AG09309 (cell line): ENCODE results near the gene SERPINB4.

Source experiments
- DNase-seq: peaks from one replicate; pipeline ENCODE4 v3.0.0-alpha.2; 2010; ENCODE audit warnings: low read depth
- H3K4me3 ChIP-seq: 2 replicates; pipeline ENCODE4 v1.5.1; 2011; ENCODE audit warnings: mild to moderate bottlenecking, low read depth, low read length, moderate library complexity; ENCODE audit not compliant: control insufficient read depth
- CTCF ChIP-seq: IDR thresholded peaks from 2 replicates; pipeline ENCODE4 v1.5.1; 2011; ENCODE audit warnings: mild to moderate bottlenecking, low read depth, low read length, inconsistent platforms; ENCODE audit not compliant: insufficient read depth, control insufficient read depth; ENCODE audit errors: missing control alignments

SERPINB4 gene

GRCh38 chr18:63603772-63604171 lies 40.3 kb downstream of the SERPINB4 start:
- DNase-seq, result no peak
- no peak for TF ChIP-seq CTCF
- H3K4me3 ChIP-seq, result no peak overlapping the region

- no peak for TF ChIP-seq CTCF
- no peak overlapping the region for H3K4me3 ChIP-seq
- no peak for DNase-seq
These were observed 40.7 kb downstream of the SERPINB4 start for GRCh38 chr18:63603355-63603754.

- TF ChIP-seq CTCF, result no peak
- no peak overlapping the region for H3K4me3 ChIP-seq
- no peak for DNase-seq
These were observed 47.1 kb downstream of the SERPINB4 start for GRCh38 chr18:63596964-63597363.

GRCh38 chr18:63592471-63592870 lies 51.6 kb downstream of the SERPINB4 start:
- DNase-seq, result no peak
- no peak overlapping the region for H3K4me3 ChIP-seq
- TF ChIP-seq CTCF, result no peak

GRCh38 chr18:63591725-63592124 lies 52.3 kb downstream of the SERPINB4 start:
- no peak for TF ChIP-seq CTCF
- H3K4me3 ChIP-seq, result no peak overlapping the region
- DNase-seq, result no peak

- no peak for TF ChIP-seq CTCF
- no peak for DNase-seq
- H3K4me3 ChIP-seq, result no peak overlapping the region
These were observed 52.9 kb downstream of the SERPINB4 start for GRCh38 chr18:63590966-63591695.
